ENCODE results near the gene EVC2. TPM values are rescaled to one million over a fixed set of nuclear protein-coding genes. Genes with fewer than 3 reads are reported as not detected.
"Not testable (repeated sequence)": the region's sequence is repeated elsewhere in the genome, so short reads cannot be mapped to it uniquely, and the experiment has no call there.

The EVC2 gene
- total and polyA plus RNA-seq, 8 donors, result 4.1 to 11.0 (median 9.4) TPM

GRCh38 chr4:5734853-5735252, 26.5 kb upstream of the EVC2 start:
- Histone ChIP-seq H3K36me3 (peaks cover 0 to 12% of the 10 kb centered on the region in 2 donors), H3K4me1 (no peaks in the 10 kb centered on the region), H3K4me3 (no peak overlapping the region), H3K9me3 (no peaks in the 10 kb centered on the region), H3K27ac (no peak overlapping the region), H3K27me3 (no peaks in the 10 kb centered on the region)
- intact Hi-C loops (cut with DNase I), result no loop called here
- DNase-seq (no peak), ATAC-seq (no peak)
- TF ChIP-seq CTCF (IDR thresholded peaks at IDR 0.05), result no peak

DNA sequence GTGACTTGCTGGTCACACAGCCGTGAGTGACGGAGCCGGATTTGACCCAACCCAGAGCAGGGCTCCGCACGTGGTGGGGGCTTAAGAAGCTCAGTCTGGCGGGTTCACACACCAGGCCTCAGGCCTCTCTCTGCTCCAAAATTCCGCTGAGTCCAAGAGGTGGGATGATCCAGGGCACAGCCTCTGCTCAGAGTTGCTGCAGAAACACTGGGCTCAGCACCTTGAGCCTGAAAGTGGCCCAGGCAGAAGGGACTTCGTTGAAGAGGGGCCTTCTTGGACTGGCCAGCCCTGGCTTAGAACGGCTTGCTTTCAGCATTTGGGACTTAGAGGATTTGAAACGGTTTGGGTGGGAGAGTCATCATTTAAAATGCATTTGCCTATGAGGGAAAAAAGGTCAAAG, 23.8 kb upstream of the EVC2 start:
- intact Hi-C loops (cut with DNase I), result no loop called here
- no peak for TF ChIP-seq CTCF (IDR thresholded peaks at IDR 0.05)
- DNase-seq, result no peak
- H3K27me3 ChIP-seq, result no peaks in the 10 kb centered on the region
- H3K4me3 ChIP-seq, result no peak overlapping the region
- H3K4me1 ChIP-seq, result no peaks in the 10 kb centered on the region
- H3K36me3 ChIP-seq, result peaks cover 0 to 12% of the 10 kb centered on the region in 2 donors
- no peak for ATAC-seq
- H3K27ac ChIP-seq, result no peak overlapping the region
- no peaks in the 10 kb centered on the region for H3K9me3 ChIP-seq

DNA sequence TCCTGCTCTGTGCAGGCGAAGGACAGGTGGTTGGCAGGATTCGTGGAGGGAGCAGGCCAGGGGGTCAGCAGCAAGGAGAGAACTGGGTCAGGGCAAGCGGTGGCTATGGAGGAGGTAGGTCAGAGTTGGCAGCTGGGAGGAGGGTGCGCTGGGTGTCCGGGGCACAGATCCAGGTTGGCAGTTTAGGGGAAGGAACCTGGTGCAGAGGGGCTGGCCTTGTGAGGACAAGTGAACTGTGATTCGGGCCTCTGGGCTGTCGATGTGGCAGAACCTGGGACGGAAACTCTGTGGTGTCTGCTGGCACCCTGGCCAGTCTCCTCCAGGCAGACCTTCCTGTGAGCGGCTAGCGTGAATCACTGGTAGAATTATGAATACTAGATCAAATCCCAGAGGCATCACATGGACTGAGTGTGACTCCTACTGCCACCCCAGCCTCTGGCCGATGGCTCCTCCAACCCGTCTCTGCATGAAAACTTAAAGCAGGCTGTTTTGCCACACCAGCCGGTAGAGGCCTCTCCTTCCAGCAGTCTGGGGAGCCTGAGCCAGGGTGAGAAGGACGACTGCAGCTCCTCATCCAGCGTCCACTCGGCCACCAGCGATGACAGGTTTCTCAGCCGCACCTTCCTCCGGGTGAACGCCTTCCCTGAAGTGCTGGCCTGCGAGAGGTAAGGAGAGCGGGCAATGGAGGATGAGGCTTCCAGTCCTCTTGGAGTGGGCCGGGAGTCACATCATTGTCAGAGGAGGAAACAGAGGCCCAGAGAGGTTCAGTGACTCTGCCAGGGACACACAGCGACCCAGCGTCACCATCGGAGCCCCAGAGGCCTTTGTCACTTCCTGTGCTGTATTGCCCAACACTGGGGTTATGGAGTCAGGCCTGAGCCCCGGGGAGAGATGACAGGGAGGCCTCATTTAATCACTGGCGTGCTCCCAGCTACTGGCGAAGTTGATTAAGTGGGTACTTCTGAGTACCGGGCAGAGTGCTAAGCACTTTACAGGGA, 22.9 kb upstream of the EVC2 start:
- H3K4me3 ChIP-seq, result no peak overlapping the region
- ATAC-seq (no peak), DNase-seq (peak in 1 of 4 donors; percentile 62)

GRCh38 chr4:5730436-5730835, 22.1 kb upstream of the EVC2 start:
- DNase-seq, result no peak
- no peak for TF ChIP-seq CTCF (IDR thresholded peaks at IDR 0.05)
- H3K9me3 ChIP-seq, result no peaks in the 10 kb centered on the region
- intact Hi-C loops (cut with DNase I), result no loop called here
- H3K4me1 ChIP-seq, result no peaks in the 10 kb centered on the region
- H3K4me3 ChIP-seq, result no peak overlapping the region
- no peak for ATAC-seq
- no peak overlapping the region for H3K27ac ChIP-seq
- peaks cover 0 to 12% of the 10 kb centered on the region in 2 donors for H3K36me3 ChIP-seq
- no peaks in the 10 kb centered on the region for H3K27me3 ChIP-seq

More for the DNA sequence above, 22.9 kb upstream of the EVC2 start:
- Histone ChIP-seq H3K4me1 (no peaks in the 10 kb centered on the region), H3K27me3 (no peaks in the 10 kb centered on the region), H3K36me3 (peaks cover 0 to 12% of the 10 kb centered on the region in 2 donors), H3K27ac (no peak overlapping the region), H3K9me3 (no peaks in the 10 kb centered on the region)
- no peak for TF ChIP-seq CTCF (IDR thresholded peaks at IDR 0.05)
- intact Hi-C loops (cut with DNase I), result no loop called here

DNA sequence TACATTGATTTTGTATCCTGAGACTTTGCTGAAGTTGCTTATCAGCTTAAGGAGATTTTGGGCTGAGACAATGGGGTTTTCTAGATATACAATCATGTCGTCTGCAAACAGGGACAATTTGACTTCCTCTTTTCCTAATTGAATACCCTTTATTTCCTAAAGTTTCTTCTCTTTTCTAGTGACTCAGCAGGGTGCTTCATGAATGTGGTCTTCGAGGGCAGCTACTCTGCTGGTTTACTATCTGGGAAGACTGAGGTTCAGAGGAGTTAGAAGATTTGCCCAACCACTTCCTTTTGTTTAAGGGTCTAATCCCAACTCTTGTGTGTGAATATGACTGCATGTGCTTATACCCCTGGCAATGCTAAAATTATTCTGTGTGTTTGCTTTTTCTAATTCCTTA, 20.1 kb upstream of the EVC2 start:
- DNase-seq; H3K27me3 ChIP-seq; H3K36me3 ChIP-seq; intact Hi-C loops (cut with DNase I); H3K9me3 ChIP-seq; H3K27ac ChIP-seq; H3K4me1 ChIP-seq; ATAC-seq; H3K4me3 ChIP-seq: not testable (repeated sequence)
